ENCODE data around the gene KCNT1. TPM values are rescaled to one million over a fixed set of nuclear protein-coding genes. Genes with fewer than 3 reads are reported as not detected.

KCNT1 gene
- total and polyA plus RNA-seq, 2 donors (not counting 3 experiments of a cell fraction or from before 2014, with no cell fraction given) = not detected

- no peaks in the 10 kb centered on the region for H3K36me3 ChIP-seq (ENCODE audit: control insufficient read depth in 2 of 2, extremely low read depth in 1 of 2, insufficient read depth in 2 of 2, low read length in 2 of 2)
- dilution Hi-C loops (cut with MboI; ENCODE audit: extremely low pct_ligation_motif_present, low sequenced_read_pairs) = no loop called here
- no peaks in the 10 kb centered on the region for H3K27me3 ChIP-seq (ENCODE audit: control insufficient read depth in 2 of 2, insufficient read depth in 2 of 2, low read length in 2 of 2)
These were observed 101.0 kb downstream of the KCNT1 start for GRCh38 chr9:135802876-135803419.

More at GRCh38 chr9:135802876-135803419, 101.0 kb downstream of the KCNT1 start:
- no peak for FAIRE-seq
- H2AFZ ChIP-seq (ENCODE audit: low read depth, low read length) = no peak overlapping the region
- BruUV-seq (replicated peaks) = no TSS peak
- peaks cover 1% of the 10 kb centered on the region for H3K4me1 ChIP-seq (ENCODE audit: control insufficient read depth, extremely low read depth, insufficient read depth, low read length)
- H3K9ac ChIP-seq (replicated peaks; ENCODE audit: extremely low read depth, insufficient read depth, low read length) = no peak overlapping the region
- H4K20me1 ChIP-seq (replicated peaks; ENCODE audit: control insufficient read depth, extremely low read depth, insufficient read depth, low read length) = no peaks in the 10 kb centered on the region
- TF ChIP-seq EZH2 (IDR thresholded peaks at IDR 0.05; ENCODE audit: borderline replicate concordance, low read depth, low read length, severe bottlenecking) (no peak), POLR2A (IDR thresholded peaks at IDR 0.05; ENCODE audit: low read depth, low read length) (no peak), MYC (IDR thresholded peaks at IDR 0.05; ENCODE audit: low read depth, low read length) (no peak), GATA2 (IDR thresholded peaks at IDR 0.05; ENCODE audit: insufficient read depth, insufficient read length, low read depth, low read length) (no peak), POLR2AphosphoS5 (IDR thresholded peaks at IDR 0.05; ENCODE audit: insufficient read depth, low read depth, low read length) (no peak), JUN (IDR thresholded peaks at IDR 0.05; ENCODE audit: borderline replicate concordance, insufficient read depth, insufficient read length, low read depth) (no peak), FOS (IDR thresholded peaks at IDR 0.05; ENCODE audit: borderline replicate concordance, insufficient read depth, low read length) (no peak)
- TF ChIP-seq, protein P1, sequence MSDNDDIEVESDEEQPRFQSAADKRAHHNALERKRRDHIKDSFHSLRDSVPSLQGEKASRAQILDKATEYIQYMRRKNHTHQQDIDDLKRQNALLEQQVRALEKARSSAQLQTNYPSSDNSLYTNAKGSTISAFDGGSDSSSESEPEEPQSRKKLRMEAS (IDR thresholded peaks at IDR 0.05; ENCODE audit: insufficient read depth, insufficient read length) = no peak
- TF ChIP-seq, protein P2, sequence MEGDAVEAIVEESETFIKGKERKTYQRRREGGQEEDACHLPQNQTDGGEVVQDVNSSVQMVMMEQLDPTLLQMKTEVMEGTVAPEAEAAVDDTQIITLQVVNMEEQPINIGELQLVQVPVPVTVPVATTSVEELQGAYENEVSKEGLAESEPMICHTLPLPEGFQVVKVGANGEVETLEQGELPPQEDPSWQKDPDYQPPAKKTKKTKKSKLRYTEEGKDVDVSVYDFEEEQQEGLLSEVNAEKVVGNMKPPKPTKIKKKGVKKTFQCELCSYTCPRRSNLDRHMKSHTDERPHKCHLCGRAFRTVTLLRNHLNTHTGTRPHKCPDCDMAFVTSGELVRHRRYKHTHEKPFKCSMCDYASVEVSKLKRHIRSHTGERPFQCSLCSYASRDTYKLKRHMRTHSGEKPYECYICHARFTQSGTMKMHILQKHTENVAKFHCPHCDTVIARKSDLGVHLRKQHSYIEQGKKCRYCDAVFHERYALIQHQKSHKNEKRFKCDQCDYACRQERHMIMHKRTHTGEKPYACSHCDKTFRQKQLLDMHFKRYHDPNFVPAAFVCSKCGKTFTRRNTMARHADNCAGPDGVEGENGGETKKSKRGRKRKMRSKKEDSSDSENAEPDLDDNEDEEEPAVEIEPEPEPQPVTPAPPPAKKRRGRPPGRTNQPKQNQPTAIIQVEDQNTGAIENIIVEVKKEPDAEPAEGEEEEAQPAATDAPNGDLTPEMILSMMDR (IDR thresholded peaks at IDR 0.05; ENCODE audit: extremely low read depth in 1 of 2, insufficient read depth in 1 of 2, low read depth in 1 of 2, low read length in 2 of 2) = no peak
- intact Hi-C loops (cut with micrococcal nuclease) = no loop called here
- H3K4me2 ChIP-seq (ENCODE audit: insufficient read depth, low read length) = no peak overlapping the region
- no peak overlapping the region for H3K4me3 ChIP-seq (replicated peaks in 1 of 3; ENCODE audit: insufficient read depth in 1 of 3, low read depth in 1 of 3, low read length in 3 of 3)
- H3K27ac ChIP-seq (ENCODE audit: insufficient read depth, low read depth, low read length) = no peak overlapping the region
- DNase-seq (ENCODE audit: low read depth, low spot score) = no peak
- H3K9me3 ChIP-seq (replicated peaks; ENCODE audit: control insufficient read depth, insufficient read depth, low read length) = no peaks in the 10 kb centered on the region
- no peaks in the 10 kb centered on the region for H3K9me1 ChIP-seq (replicated peaks; ENCODE audit: control insufficient read depth, extremely low read depth, insufficient read depth, low read length)
- ChIA-PET CTCF (no interaction called here), POLR2A (no interaction called here)
- no peaks in the 10 kb centered on the region for H3K79me2 ChIP-seq (ENCODE audit: control insufficient read depth, insufficient read depth, low read length)
